GM18517 (cell line): Measurements from ENCODE around the gene DNASE1L3.

Experiments
- ATAC-seq: cut with Tn5 transposase; IDR thresholded peaks from one replicate; pipeline ENCODE4 v1.9.1; 2021; ENCODE audit warnings: mild to moderate bottlenecking, moderate library complexity; ENCODE audit not compliant: unreplicated experiment

DNASE1L3 gene

DNA sequence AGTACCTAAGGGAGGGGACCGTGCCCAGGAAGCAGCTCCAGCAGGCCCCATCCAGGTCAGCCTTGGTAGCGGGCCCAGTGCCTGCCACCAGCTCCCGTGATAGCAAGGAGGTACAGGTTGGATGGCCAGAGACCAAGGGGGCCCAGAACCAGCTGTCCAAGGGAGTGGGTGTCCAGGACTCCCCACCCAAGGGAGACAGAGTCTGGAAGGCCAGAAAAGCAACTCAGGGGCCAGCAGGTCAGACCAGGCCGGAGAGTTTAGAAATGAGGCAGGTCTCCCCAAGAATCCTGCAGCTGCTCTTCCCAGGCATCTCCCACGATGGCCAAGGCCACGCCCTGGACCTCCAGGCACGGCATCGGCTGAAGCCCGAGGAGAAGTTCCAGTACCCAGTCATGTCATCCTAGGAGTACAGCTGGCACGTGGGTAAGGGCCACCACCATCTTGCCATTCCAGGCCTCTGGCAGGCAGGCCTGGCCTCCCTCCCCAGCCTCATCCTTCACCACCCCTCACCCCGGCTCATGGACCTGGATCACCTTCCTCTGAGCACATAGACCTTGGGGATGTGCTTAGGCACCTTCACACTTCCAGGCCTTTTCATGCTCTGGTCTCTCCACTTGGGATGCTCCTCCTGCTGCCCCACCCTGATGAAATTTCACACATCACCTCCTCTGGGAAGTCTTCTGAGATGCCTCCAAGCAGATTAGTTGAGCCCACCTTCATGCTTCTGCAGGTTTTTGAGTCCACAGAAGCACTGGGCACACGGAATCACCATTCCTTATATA, 30.5 kb downstream of the DNASE1L3 start:
- ATAC-seq = no peak

DNA sequence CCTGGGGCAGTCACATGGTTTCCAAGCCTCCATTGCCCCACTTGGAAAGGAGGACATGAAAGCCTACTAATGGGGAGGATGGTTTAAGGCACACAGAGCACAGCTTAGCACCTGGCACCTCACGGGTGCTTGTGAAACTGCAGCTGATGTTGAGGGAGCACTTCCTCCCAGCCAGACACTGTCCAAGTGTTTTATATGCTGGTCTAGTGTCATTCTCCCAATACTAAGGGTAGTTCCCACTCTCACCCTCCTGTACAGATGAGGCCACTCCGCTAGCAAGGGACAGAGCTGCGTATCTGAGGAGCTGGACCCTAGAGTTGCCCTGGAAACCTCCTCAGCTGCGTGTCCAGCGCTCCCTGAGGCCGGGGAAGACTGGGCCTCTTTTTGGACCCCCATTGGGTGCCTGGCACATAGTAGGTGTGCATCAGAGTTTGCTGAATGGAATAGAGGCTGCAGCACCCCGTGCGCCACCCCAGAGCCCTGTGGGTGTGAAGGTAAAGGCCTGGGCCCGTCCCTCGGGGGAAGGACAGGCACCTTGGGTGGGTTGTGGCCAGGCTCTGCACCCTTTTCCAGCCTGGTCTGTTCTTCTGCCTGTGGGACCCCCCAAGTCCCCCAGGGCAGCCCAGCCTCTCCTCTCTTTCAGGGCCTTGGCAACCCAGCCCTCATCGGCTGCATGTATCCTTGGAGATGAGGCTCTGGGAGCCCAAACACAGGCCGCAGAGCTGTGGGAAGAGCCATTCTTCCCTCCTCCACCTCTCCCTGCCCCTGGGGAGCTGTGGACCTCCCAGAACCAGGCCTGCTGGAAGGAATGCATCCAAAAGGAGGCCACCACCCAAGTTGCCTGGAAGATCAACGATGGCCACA, 31.3 kb downstream of the DNASE1L3 start:
- no peak for ATAC-seq

GRCh38 chr3:58178528-58179234, 32.1 kb downstream of the DNASE1L3 start:
- no peak for ATAC-seq

GRCh38 chr3:58177747-58178527, 32.8 kb downstream of the DNASE1L3 start:
- ATAC-seq = peak; percentile 73

- no peak for ATAC-seq
These were observed 33.8 kb downstream of the DNASE1L3 start for GRCh38 chr3:58176827-58177489.

- ATAC-seq = no peak
These were observed 34.6 kb downstream of the DNASE1L3 start for GRCh38 chr3:58176185-58176530.

DNA sequence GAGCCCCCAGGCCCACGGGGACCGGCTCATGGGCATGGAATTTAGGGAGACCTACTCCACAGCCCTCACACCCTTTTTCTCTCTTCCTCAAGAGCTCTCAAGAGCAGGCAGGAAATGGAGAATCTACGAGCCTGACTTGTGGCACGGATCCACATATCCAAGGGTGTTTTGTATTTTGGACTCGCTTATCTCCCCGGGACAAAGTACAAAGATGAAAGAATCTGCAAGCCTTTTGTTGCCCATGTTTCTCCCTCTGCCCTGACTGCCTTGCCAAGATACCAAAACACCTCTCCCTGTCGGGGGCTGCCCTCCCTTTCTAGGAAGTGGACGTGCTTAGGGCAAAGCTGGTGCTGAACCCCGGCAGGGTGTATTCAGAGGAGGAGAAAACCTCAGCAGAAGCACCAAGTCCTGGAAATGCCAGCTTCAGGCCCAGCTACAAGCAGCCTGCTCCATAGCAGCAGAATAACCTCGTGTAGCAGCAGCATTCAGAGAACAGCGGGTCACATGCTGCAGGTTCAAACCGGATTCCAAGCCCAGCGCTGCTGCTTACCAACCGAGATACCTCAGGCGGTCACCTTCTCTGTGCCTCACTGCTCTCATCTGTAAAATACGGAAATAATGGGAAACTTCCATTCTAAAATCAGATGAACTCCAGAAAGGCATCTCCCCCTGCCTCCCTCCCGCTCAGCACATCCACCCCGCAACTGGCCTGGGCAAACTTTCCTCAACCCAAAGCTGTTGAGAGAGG, 35.2 kb downstream of the DNASE1L3 start:
- no peak for ATAC-seq

DNA sequence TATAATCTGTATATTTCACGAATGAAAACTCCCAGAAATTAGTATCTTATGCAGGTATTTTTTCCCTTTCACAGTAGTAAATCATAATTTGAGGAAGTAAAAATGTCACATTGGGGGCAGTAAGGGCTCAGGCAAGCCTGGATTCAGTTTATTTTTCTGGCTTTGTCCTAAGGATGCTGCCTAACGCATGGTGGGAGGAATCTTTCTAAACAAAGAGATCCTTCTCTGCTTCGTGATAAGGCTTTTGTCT, 35.7 kb downstream of the DNASE1L3 start:
- no peak for ATAC-seq

DNA sequence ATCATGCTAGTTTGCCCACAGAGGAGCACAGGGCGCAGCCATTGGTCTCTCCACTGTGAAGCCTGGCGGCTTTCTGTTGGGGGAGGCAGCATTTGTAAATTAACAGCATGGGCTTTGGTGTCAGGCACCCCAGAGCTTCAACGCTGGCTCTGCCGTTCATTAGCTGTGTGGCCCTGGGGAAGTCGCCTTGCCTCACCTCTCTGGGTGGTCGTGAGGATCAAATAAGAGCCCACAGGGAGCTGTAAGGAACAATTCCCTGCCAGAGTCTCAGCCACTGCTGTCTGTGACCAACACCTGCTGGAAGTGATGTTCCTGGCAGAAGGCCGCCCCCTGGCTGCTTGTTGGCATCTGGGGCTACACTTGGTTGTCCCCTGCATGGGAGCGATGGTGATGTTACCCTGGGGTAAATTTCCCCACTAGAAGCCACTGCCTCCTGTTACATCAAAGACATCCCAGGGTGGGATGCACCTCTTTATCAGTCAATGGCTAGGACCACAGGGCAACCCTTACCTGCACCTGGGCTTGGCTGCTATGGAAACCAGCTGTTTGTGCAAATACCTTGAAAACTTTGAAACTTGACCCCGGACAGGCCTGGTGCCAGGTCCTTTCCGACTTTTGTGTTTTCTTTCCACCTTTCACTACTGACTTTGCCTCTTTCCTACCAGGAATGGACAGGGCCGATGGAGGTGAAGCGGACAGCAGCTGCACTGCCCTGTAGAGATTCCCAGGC, 36.9 kb downstream of the DNASE1L3 start:
- ATAC-seq = no peak

DNA sequence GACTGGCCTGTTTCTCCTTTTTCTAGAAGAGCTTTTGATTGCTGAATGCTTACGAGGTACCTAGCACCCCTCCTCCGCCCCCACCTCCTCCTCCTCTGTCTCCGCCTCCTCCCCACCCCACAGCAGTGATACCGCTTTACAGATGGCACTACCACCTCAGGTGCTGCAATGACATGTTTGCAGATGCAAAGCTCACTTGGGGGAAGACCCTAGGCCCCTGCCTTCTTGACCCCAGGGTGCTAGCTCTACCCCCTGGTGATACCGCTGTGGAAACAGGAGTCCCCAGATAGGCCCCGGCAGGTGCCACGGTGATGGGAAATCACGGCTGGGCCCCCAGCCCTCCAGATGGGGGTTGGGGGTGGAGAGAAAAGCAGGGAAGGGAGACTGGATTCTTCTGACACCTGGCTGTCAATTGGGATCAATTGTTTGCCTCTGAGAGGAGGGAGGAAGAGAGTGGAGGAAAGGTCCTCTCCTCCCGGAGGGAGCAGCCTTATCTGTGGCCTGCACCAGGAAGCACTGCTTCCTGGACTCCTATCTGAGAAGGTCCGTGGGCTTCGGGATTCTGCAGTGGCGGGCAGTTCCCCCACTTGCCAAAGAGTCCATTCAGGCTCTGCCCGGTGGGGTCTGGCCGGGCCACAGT, 37.6 kb downstream of the DNASE1L3 start:
- no peak for ATAC-seq

GRCh38 chr3:58171126-58171525, 39.6 kb downstream of the DNASE1L3 start:
- no peak for ATAC-seq

- ATAC-seq = no peak
These were observed 40.4 kb downstream of the DNASE1L3 start for GRCh38 chr3:58170376-58170775.

DNA sequence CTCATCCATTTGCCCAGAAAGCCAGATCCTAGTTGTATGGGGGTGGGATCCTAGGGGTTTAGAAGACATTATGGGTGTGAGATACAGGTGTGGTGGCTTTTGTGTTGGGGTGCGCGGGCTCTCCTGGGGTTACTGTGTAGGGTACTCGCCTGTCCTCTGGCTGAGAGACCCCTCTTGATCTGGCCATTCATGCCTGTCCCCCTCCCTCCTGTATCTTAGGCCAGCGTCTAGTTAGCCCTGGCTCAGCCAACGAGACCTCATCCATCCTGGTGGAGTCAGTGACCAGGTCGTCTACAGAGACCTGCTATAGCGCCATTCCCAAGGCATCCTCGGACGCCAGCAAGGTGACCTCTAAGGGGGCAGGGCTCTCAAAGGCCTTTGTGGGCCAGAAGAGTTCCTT, 41.4 kb downstream of the DNASE1L3 start:
- ATAC-seq = no peak

GRCh38 chr3:58168498-58168897, 42.3 kb downstream of the DNASE1L3 start:
- ATAC-seq = no peak

DNA sequence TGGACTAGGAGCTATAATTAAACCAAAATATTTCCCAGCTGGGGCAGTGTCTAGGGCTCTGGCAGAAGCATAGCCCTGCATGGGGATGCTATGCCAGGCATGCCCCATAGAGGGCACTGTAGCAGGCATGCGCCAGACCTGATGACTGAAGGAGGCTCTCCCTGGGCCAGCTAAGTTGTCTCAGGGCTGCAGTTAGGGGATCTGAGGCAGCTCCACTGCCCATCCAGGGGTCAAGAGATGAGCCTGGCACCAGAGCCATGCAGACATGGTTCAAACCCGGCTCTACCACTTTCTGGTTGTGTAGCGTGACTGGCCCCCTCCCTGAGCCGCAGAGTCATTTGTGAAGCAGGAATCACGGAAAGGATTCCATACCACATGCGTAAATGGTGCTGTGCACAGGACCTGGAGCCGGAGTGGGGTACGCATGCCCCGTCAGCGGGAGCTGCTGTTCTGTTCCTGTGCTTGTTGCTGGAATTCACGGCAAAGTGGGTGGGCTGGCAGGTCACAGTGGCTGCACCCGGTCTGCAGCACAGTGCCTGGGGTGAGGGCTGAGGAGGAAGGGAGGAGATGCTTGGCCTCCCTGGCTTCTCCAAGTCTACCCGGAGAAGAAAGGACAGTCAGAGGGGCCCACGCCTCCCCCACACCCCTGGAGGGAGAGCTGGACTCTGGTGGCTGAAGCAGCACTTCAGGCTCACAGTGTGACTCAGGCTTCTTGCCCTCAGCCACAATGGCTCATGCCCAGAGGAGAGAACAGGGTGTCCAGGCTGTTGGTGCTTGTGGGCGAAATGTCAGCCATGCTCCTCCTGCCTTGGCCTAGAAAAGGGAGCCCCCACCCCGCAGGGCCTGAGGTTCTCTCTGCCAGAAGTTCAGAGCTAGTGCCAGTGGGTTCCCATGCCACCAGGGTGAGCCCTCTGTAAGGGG, 43.1 kb downstream of the DNASE1L3 start:
- ATAC-seq = no peak

DNA sequence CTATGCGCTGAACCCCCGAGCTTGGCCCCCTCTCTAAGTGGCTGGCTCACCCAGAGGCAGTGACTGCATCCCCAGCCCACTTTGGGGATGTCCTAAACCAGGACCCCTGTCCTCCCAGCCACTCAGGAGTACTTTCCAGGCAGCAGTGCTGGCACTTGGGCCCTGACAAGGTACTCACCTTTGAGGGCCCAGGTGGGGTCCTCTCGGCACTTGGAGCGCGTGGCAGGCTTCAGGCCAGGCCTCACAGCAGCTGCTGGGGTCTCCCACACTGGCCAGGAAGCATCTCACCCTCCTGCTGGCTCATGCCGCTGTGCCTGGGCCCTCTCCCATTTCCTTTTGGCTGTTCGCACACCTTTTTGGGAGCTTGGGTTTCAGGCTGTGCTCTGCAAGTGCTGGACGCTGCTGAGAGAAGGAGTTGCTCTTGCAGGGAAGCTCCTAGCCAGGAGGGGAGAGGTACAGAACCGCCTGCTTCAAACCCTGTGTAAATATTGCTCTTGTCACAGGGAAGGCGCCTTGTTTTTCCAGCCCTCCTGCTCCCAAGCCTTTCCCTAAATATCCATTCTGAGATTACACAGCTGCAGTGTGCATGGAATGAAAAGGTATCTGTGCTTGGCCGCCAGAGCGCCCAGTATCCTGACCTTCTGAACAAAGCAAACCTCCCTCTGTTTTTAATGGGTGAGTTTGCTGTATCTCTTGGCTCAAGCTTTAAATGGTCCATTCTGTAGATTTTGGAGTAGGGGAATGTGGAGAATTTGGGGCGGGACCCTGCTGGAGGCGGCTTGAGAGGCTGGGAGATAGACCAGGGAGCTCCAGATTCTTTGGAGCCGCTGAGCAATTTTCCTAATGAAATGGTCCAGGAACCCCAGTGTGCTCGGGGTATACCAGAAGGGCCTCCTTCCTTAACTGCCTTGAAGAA, 45.6 kb downstream of the DNASE1L3 start:
- ATAC-seq = no peak
